Stimulated activated CD8-positive, alpha-beta memory T cell treated with anti-CD3 and anti-CD28 coated beads, Interleukin-7, amount 100 ng/mL, for 24 hours (primary cell): ENCODE measurements around the gene C17orf75.

ENCODE experiments used
- DNase-seq: peaks from one replicate; pipeline ENCODE4 v3.0.0-alpha.2; 2020; ENCODE audit warnings: low read depth

The C17orf75 gene

GRCh38 chr17:32302860-32303649 lies 38.9 kb downstream of the C17orf75 start:
- DNase-seq, result no peak

DNA sequence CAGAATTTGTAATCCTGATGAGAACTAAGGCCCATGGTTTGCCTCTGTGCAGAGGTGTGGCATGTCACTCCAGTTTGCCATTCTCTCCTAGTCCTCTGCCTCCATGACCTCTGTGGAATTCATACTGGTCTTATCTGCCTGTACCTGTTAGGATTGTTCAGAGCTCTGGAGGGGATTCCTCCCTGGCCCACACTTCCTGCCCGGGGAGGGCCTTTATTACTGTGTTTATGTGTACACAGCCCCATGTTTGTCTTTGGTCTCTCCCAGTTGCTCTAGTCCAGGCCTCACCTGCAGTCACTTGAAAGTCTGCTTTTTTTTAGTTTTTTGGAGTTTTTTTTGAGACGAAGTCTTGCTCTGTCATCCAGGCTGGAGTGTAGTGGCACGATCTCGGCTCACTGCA lies 39.9 kb downstream of the C17orf75 start:
- DNase-seq, result no peak

DNA sequence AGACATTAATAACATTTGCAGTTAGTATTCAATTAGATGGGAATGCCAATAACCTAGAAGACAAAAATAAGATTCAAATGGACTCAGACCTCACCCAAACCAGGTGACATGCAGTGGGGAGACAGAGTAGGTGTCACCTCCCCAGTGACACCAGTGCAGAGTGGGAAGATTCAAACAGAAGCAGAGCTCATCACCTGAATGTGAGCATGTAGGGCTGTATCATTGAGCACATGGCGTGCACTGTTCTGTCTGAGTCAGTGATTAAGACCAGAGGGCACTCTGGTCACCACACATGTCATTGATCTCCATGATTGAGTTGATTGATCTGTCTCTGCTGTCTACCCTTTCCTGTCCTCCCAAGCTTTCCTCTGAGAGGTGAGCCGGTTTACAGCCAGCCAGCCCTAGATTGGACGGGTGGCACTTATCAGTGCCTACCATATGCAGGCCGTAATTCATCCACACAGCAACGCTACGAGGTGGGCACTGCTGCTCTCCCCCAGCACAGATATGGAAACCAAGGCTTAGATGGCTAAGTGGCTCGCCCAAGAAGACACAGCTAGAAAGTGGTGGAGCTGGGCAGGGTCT lies 42.3 kb downstream of the C17orf75 start:
- no peak for DNase-seq

DNA sequence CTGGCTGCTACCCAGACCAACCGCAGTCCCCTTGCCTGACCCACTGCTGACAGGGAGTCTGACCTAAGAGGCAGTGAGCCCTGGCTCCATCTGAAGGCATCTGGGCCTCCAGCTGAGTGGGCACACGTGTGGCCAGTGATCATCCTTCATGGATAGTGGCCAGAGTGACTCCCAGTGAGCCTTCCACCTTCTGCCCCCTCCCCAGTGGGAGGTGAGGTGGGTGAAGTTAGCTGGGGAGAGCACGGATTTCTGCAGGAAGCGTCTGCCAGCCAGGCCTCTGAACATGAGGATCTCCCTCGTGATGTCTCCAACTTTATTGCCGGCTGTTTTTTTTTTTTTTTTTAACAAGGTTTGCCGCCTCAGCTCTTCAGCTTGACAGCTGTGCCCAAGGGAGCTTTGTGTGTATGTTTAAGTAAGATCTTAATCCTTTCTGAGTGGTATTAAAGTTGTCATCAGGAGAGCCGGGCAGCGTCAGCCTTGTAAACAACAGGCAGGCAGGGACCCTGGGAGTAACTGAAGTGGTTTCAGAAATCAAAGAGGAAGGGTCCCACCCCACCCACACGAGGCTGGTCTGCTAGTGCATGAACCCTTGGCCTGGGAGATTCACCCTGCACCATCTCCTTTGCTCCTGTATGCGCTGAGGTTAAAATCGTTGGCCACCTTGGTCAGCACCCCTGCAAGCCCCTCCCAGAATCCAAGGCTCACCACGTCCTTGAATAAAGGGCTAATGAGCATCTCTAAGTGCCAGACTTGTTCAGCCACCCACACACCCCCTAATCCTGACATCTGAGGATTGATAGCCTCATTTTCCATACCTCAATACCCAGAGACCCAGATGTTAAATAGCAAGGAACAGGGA lies 43.0 kb downstream of the C17orf75 start:
- DNase-seq, result no peak

DNA sequence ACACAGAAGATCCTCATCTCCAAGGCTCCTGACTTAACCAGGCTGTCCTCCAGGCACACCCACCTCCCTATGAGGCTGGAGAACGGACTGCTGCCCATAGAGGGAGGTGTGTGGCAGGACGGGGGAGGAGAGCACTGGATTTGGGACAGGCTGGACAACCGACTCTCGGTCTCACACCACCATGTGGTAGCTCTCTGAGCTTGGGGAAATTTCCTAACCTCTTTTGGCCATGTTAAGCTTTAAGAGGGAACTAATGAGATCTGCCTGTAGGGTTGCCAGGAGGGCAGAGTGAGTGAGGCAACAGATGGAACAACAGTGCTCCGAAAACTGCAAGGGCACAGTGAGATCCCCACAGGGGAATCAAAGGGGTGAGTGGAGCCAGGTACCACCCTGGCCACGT lies 43.7 kb downstream of the C17orf75 start:
- no peak for DNase-seq

DNA sequence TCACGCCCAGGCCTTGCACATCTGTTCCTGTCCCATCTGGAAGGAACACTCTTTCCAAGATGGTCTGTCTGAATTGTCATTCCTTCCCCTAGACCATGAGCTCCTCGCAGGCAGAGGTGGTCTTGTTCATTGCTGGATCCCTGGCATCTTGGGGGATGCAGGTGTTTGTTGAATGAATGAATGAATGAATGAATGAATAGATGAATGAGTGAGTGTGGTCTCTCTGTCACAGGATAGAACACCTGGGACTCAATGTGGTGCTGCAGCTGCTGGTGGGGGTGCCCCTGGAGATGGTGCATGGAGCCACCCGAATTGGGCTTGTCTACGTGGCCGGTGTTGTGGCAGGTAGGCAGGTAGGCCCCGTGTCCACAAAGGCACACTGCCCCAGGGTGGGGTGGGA lies 44.1 kb downstream of the C17orf75 start:
- no peak for DNase-seq

GRCh38 chr17:32297424-32297823 lies 44.5 kb downstream of the C17orf75 start:
- no peak for DNase-seq

DNA sequence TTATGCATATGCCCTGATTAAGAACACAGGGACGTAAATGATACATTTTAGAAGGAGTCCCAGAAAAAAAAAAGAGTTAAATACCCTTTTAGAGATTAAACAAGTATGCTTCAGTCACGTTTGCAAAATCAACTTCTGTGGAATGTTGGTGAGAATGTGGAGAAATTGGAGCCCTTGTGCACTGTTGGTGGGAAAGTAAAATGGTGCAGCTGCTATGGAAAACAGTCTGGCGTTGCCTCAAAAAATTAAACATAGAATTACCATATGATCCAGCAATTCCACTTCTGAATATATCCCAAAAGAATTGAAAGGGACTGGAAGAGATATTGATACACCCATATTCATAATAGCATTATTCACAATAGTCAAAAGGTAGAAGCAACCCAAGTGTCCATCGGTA lies 49.9 kb downstream of the C17orf75 start:
- DNase-seq, result no peak

- DNase-seq, result no peak
These were observed 52.4 kb downstream of the C17orf75 start for GRCh38 chr17:32289471-32290070.

- no peak for DNase-seq
These were observed 53.4 kb downstream of the C17orf75 start for GRCh38 chr17:32288615-32289014.

- DNase-seq, result no peak
These were observed 54.0 kb downstream of the C17orf75 start for GRCh38 chr17:32287804-32288511.

DNA sequence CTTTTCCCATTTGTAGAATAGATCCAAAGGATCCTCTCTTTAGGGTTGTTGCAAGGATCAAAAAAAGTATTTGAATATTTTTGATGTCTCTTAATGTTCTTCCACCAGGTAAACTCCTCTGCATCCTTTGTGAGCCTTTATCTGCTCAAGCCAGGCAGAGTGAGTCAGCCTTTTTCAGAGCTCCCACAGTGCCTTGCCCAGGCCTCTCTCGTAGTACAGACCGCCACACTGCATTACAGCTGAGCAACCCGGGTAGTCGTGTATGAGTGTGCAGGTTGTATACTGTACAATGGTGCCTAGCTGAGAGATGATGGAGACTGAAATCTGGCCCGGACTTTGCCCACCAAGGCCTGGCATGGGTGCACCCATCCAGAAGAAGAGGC lies 55.5 kb downstream of the C17orf75 start:
- no peak for DNase-seq

DNA sequence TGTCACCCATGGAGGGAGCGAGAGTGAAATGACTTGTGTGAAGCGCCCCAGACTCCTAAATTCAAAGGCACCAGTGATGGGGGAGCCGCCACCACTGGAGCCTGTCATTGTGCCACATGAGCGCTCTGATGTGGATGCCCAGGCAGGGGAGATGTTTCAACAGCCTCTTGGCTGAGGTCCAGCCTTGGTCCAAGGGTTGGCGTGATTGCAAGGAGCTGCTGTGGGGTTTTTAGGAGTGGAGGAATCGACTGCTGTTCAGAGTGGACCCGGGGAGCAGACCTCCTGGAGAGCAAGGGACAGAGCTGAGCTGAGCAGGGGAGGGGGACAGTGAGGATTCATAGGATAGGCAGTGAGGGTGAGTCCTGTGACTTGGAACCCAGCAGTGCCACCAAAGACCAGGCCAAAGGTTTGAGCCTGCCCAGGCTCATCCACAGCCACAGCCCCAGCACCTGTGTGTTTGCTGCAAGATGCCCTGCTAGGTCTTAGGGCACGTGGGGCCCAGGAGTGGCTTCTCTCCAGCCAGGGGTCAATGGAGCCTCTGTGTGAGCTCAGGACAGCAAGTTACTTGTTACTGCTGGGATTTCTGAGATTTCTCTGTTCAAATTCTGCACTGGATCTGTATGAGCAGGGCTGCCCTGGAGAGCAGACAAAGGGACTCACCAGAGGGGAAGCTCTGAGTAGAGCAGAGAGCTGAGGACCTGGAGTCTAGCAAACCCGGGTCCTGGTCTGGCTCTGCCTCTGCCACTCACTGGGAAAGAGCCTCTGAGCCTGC lies 56.0 kb downstream of the C17orf75 start:
- DNase-seq, result no peak

- DNase-seq, result no peak
These were observed 56.7 kb downstream of the C17orf75 start for GRCh38 chr17:32285306-32285705.

DNA sequence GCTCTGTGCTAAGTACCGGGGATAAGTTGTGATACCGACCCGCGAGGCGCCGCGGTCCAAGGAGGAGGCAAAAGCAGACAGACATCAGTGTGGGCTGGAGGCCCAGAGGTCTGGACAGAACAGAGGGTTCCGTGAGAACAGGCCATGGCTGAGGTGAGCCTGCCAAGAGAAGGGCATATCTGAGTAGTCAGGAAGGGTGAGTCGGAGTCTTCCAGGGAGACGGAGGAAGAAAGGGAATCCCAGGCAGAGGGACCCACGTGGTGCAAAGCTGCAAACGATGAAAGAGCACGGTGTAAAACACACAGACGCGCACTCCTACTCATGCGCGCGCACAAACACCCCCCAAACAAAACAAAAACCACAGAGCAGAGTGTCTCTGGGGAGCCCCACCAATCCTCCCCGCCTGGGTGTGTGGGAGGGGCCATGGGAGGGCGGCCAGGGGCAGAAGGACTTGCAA lies 58.2 kb downstream of the C17orf75 start:
- no peak for DNase-seq

GRCh38 chr17:32281011-32281451 lies 60.9 kb downstream of the C17orf75 start:
- no peak for DNase-seq

- DNase-seq, result no peak
These were observed 61.9 kb downstream of the C17orf75 start for GRCh38 chr17:32279891-32280716.

DNA sequence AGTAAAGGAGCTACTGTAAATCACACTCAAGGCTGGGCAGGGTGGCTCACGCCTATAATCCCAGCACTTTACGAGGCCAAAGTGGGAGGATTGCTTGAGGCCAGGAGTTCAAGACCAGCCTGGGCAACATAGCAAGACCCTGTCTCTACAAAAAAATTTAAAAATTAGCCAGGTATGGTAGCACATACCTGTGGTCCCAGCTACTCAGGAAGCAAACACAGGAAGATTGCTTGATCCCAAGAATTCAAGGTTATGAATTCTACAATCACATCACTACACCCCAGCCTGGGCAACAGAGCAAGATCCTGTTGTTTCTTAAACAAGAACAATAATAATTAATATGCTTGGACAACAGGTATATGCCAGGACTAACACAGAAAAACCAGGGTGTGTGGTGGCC lies 63.2 kb downstream of the C17orf75 start:
- no peak for DNase-seq
